Muscle of arm (tissue), 12 donors: ENCODE measurements around the gene TEKT4. TPM values are rescaled to one million over a fixed set of nuclear protein-coding genes. Genes with fewer than 3 reads are reported as not detected.
"Not testable (repeated sequence)": the region's sequence is repeated elsewhere in the genome, so short reads cannot be mapped to it uniquely, and the experiment has no call there.

ENCODE experiments used
- DNase-seq: peaks from one replicate; pipeline ENCODE4 v3.0.0-alpha.2; 2013
- polyA plus RNA-seq, 12 donors: library from polyadenylated mRNA; unstranded; fragments of 120-200 nt; gene quantifications; one replicate each; pipeline ENCODE4 v1.2.1, GENCODE V29; 2013; ENCODE audit not compliant: insufficient read length in 12 of 12

The TEKT4 gene
- polyA plus RNA-seq, 12 donors: not detected

DNA sequence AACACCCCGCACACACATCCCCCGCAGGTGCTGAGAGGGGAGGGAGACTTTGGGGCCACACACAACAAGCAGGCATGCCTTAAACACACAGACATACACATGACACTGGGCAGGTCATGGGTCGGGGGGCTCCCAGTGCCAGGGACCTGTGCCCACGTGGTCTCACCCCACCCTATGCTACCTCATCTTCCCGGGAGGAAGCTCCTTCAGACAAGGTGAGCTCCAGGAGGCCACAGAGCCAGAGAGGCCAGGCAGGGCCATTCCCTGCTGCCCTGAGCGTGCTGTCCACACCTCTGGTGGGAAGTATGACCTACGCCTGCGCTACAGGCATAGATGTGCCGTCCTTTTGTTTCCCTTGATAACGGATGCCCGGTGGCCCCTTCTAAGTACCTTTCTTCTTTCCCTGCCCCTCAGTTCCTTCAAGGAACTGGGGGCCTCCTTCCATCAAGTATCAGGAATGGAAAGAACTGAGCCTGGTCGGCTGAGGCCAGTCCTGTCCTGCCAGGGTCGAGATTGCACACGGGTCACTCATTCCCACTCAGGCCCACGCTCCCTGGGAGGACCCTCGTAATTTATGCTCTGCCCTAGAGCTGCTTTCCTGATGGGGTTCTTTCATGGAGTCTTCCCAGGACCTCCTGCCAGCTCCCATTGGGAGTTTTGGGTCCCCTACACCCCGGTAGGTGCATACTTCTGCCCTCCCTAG lies 4.7 kb downstream of the TEKT4 start:
- no peak for DNase-seq

DNA sequence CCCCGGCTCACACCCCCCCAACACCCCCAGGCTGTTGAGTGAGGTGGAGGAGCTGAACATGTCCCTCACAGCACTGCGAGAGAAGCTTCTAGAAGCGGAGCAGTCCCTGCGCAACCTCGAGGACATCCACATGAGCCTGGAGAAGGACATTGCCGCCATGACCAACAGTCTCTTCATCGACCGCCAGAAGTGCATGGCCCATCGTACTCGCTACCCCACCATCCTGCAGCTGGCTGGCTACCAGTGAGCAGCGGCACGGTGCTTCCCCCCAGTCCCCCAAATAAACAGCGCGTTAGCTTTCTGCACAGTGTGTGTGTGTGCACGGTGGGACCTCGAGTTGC lies 5.3 kb downstream of the TEKT4 start:
- DNase-seq: no peak

- no peak for DNase-seq
These were observed 5.9 kb downstream of the TEKT4 start for GRCh38 chr2:94877129-94877528.

- not testable (repeated sequence) for DNase-seq
These were observed 7.3 kb downstream of the TEKT4 start for GRCh38 chr2:94878575-94878974.

GRCh38 chr2:94879314-94879981 lies 8.2 kb downstream of the TEKT4 start:
- no peak for DNase-seq

DNA sequence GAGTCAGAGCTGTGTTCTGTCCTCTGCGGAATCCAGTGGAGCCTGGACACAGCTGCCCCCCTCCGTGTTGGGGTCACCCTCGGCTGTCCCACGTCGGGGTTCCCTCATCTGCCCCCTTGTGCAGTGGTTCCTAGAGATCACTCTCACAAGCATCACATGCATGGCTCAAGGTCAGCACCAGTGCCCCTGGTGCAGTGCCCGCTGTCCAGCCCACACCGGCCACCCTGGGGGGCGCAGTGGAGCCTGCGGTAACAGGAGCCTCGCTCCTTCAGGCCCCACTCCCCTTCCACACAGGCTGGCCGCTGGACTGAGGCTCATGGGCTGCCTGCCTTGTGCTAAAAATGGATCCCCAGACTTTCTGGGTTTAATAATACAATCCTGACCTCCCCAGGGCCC lies 8.8 kb downstream of the TEKT4 start:
- no peak for DNase-seq

- DNase-seq: no peak
These were observed 9.3 kb downstream of the TEKT4 start for GRCh38 chr2:94880507-94880906.

- DNase-seq: no peak
These were observed 9.8 kb downstream of the TEKT4 start for GRCh38 chr2:94881070-94881469.

DNA sequence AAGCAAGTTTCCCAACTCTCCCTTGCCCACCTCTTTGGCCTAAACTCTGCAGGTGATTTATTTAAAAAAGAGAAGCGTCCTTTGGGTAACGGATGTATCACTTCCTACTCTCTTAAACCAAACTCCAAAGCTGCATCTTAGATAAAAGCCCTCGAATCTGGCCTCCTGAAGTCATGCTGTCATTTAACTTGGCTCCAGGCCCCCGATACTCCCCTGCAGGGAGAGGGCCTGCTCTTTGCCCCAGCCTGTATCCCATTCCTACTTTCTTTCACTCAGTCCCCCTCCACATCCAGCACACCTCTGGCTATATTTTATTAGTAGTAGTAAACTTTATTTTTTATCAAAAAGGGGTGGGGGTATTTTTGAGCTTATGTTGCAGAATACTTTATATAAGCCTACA lies 19.0 kb downstream of the TEKT4 start:
- no peak for DNase-seq

- not testable (repeated sequence) for DNase-seq
These were observed 24.0 kb downstream of the TEKT4 start for GRCh38 chr2:94895273-94895672.

- not testable (repeated sequence) for DNase-seq
These were observed 35.7 kb downstream of the TEKT4 start for GRCh38 chr2:94906976-94907375.

GRCh38 chr2:94923196-94923595 lies 52.0 kb downstream of the TEKT4 start:
- no peak for DNase-seq

DNA sequence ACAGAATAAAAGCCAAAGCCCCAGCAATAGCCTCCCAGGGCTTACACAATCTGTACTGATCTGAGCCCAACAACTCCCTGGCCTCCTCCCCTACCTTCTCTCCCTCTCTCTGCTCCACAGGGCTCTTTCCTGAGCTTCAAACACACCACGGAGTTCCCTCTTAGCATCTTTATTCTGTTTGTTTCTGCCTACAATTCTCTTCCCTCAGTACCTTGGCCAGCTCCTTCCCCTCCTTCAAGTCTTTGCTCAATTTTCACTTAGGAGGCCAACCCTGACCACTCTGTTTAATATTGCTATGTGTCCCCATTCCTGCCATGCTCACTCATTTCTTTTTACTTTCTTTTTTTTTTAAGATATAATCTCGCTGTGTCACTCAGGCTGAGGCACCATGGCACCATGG lies 53.8 kb downstream of the TEKT4 start:
- not testable (repeated sequence) for DNase-seq

Other genes starting within 250 kb of the TEKT4 start
- gene MAL, start 154.3 kb downstream of the TEKT4 start, polyA plus RNA-seq: 10 to 100 TPM in 3 of 12 donors, 1 to 10 TPM in 7, not detected in 2; 2.7 to 40.6 (median 3.8) TPM